Epithelial cell of alveolus of lung (primary cell): Measurements from ENCODE around the gene TRIM66. TPM values are rescaled to one million over a fixed set of nuclear protein-coding genes. Genes with fewer than 3 reads are reported as not detected.

Experiments
- total RNA-seq: library from RNA; depleted of rRNA; stranded (reverse); fragments of >200 nt; gene quantifications from 2 replicates; pipeline ENCODE4 v1.2.1, GENCODE V29; 2015

TRIM66 gene, protein sequence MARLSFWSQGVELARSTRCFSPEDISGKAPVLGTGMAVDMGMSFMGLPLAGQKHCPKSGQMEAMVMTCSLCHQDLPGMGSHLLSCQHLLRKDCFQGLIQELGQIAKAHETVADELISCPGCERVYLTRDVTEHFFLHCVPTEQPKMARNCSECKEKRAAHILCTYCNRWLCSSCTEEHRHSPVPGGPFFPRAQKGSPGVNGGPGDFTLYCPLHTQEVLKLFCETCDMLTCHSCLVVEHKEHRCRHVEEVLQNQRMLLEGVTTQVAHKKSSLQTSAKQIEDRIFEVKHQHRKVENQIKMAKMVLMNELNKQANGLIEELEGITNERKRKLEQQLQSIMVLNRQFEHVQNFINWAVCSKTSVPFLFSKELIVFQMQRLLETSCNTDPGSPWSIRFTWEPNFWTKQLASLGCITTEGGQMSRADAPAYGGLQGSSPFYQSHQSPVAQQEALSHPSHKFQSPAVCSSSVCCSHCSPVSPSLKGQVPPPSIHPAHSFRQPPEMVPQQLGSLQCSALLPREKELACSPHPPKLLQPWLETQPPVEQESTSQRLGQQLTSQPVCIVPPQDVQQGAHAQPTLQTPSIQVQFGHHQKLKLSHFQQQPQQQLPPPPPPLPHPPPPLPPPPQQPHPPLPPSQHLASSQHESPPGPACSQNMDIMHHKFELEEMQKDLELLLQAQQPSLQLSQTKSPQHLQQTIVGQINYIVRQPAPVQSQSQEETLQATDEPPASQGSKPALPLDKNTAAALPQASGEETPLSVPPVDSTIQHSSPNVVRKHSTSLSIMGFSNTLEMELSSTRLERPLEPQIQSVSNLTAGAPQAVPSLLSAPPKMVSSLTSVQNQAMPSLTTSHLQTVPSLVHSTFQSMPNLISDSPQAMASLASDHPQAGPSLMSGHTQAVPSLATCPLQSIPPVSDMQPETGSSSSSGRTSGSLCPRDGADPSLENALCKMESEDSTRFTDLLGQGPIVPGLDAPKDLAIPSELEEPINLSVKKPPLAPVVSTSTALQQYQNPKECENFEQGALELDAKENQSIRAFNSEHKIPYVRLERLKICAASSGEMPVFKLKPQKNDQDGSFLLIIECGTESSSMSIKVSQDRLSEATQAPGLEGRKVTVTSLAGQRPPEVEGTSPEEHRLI (N-terminal part only)
- 2.5 and 5.8 TPM in 2 replicates for total RNA-seq

GRCh38 chr11:8682303-8683114 lies at the start of gene TRIM66, which contains the start of gene RPL27A:
Gene TRIM66, minus strand, starts transcription at chr11:8682665. Its CDS starts 10,391 bp downstream, at chr11:8672274.
Gene RPL27A, plus strand, starts transcription at chr11:8682792. Its CDS starts 22 bp downstream, at chr11:8682814.

DNA sequence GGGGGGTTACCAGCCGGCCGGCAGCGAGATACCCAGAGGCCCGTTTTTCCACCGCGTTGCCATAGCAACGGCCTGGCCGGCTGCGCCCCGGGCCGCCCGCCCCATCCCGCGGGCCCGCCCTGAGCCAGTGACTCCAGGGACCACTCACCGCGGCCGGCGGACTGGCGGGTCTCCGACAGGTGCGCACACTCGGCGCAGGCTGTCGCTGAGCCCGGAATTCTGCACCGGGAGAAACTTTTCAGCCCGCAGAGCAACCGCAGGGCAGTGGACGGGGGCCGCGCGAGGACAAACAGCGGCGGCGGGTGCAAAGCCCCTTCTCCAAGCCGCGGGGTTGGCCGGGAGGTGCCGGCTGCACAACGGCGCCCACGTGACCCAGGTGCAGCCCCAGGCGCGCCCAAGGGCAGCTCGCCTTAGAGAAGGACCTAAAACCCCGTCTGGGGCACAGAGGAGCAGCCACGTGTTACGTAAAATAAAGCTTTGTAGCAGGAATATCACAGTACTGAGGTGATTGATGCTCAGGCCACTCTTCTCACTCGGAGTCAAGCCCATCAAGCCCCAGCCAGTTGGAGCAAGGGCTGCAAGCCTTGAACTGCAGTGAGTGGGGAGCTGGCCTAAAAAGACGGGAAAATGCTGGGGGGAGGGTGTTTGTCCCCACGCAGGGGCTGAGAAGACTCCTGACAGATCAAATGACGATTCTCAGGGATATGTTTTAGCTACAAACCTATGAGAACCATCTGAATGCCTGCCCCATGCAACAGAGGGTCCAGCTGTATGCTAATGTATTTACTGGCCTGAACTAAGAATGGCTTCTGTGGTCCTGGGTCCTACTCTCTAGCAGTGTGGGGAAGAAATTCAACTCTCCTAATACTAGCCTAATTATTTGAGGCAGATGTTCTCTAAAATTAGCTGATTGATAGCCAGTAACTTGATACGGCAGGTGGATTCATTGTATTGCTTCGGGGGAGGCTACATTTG lies 88.2 kb downstream of the TRIM66 start, which contains the start of gene STK33:
Gene STK33, minus strand, starts transcription at position 294 of the 975 bp plus-strand sequence. CDS start 119,323 bp downstream, outside the sequence.

Other genes with a start within 250 kb of the TRIM66 start
- 2.8 and 3.9 TPM in 2 replicates for gene STK33, start 88.4 kb downstream of the TRIM66 start, total RNA-seq
- 1,623 and 1,999 TPM in 2 replicates for gene RPL27A, start 127 bp upstream of the TRIM66 start, total RNA-seq
- 25.0 and 38.0 TPM in 2 replicates for gene AKIP1, start 228.5 kb upstream of the TRIM66 start, total RNA-seq